ENCODE results near the gene ZGPAT. TPM values are rescaled to one million over a fixed set of nuclear protein-coding genes. Genes with fewer than 3 reads are reported as not detected.

Gene ZGPAT
- total and polyA plus RNA-seq, 10 of the 15 experiments (the other 5 are each of a cell fraction or from before 2014, with no cell fraction given) = 0.58 to 52.9 (median 18.0) TPM

DNA sequence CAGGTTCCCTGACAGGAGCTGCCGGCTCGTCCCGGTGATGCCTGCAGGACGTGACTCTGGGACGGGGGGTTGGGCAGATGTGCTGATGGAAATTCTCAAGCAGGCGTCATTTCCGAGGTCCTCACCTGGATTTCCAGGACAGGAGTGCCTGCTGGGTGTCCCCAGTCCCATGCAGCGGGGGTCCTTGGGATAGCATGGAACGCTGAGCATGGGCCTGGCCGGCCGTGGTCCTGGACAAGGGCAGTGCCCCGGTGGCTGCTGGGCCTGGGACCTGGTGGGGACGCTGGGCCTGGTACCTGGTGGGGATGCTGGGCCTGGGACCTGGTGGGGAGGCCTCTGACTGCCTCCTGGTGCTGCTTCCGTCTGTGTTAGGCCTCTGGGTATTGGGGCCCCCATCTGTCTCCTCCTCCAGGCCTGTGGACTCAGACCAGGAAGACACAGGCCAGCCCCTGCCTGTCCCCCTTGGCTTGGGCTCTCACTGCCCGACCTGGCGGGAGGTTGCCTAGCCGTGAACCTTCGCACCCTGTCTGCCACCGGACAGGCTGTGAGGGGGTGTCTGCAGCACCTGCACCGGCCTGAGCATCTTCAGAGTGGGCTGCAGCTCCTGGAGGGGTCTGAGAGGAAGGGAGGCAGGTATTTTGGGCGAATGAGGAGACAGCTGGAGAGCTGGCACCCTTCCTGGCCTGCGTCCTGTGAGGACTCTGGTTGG, 43.5 kb upstream of the ZGPAT start:
- DNase-seq (ENCODE audit: low read depth, low spot score) (no peak), ATAC-seq (no peak), FAIRE-seq (no peak)
- SMC1A ChIA-PET (ENCODE audit: uncharacterized antibody, unreplicated experiment) = no interaction called here
- H2AFZ ChIP-seq (ENCODE audit: control insufficient read depth, low read depth, low read length) = no peak overlapping the region
- POLR2A ChIA-PET = no interaction called here
- H3K27ac ChIP-seq (ENCODE audit: control insufficient read depth, insufficient read depth) = no peak overlapping the region
- 91% methylated on average over 22 of the region's 22 CpGs for WGBS (ENCODE audit: insufficient coverage, insufficient replicate concordance, low lambda C conversion rate, missing lambda C conversion rate)
- no peaks in the 10 kb centered on the region for H4K20me1 ChIP-seq (ENCODE audit: control insufficient read depth, insufficient read depth)
- CTCF ChIA-PET = no interaction called here
- no peaks in the 10 kb centered on the region for H3K9me3 ChIP-seq (replicated peaks; ENCODE audit: control insufficient read depth, insufficient read depth, low read length)
- no peak overlapping the region for H3K4me2 ChIP-seq (ENCODE audit: control insufficient read depth, insufficient read depth)
- H3K4me3 ChIP-seq = no peak overlapping the region
- TF ChIP-seq JUND (IDR thresholded peaks at IDR 0.05; ENCODE audit: low read depth, low read length) (no peak), NBN (IDR thresholded peaks at IDR 0.05) (no peak), KLF5 (IDR thresholded peaks at IDR 0.05; ENCODE audit: partially characterized antibody) (no peak), ZNF622 (IDR thresholded peaks at IDR 0.05) (no peak)
- no TSS peak for BruUV-seq (replicated peaks)
- H3K27me3 ChIP-seq (replicated peaks in 1 of 2; ENCODE audit: control insufficient read depth in 2 of 2, insufficient read depth in 2 of 2, low read length in 1 of 2) = no peaks in the 10 kb centered on the region
- intact Hi-C loops (cut with micrococcal nuclease; ENCODE audit: unreplicated experiment) = no loop called here
- peaks cover 2% of the 10 kb centered on the region for H3K79me2 ChIP-seq (ENCODE audit: control insufficient read depth, insufficient read depth, low read length)
- peaks cover 8 to 18% of the 10 kb centered on the region in 2 experiments; a peak in 3 of 4 replicates for H3K36me3 ChIP-seq (ENCODE audit: control insufficient read depth in 2 of 2, insufficient read depth in 2 of 2, low read length in 1 of 2)
- H3K4me1 ChIP-seq (ENCODE audit: control insufficient read depth, insufficient read depth, low read length) = peaks cover 6% of the 10 kb centered on the region
- RAD21 ChIA-PET (ENCODE audit: unreplicated experiment) = no interaction called here
- no peak overlapping the region for H3K9ac ChIP-seq (ENCODE audit: control insufficient read depth, insufficient read depth, low read length)
- in situ Hi-C loops (cut with MboI) = no loop called here

- RAD21 ChIA-PET (ENCODE audit: unreplicated experiment) = no interaction called here
- ATAC-seq (no peak), DNase-seq (ENCODE audit: low read depth, low spot score) (no peak), FAIRE-seq (no peak)
- H2AFZ ChIP-seq (ENCODE audit: control insufficient read depth, low read depth, low read length) = no peak overlapping the region
- SMC1A ChIA-PET (ENCODE audit: uncharacterized antibody, unreplicated experiment) = no interaction called here
- 77% methylated on average over 14 of the region's 18 CpGs for WGBS (ENCODE audit: insufficient coverage, insufficient replicate concordance, low lambda C conversion rate, missing lambda C conversion rate)
- no TSS peak for BruUV-seq (replicated peaks)
- H4K20me1 ChIP-seq (ENCODE audit: control insufficient read depth, insufficient read depth) = no peaks in the 10 kb centered on the region
- POLR2A ChIA-PET = no interaction called here
- H3K9ac ChIP-seq (ENCODE audit: control insufficient read depth, insufficient read depth, low read length) = no peak overlapping the region
- H3K4me2 ChIP-seq (ENCODE audit: control insufficient read depth, insufficient read depth) = no peak overlapping the region
- H3K27me3 ChIP-seq (replicated peaks in 1 of 2; ENCODE audit: control insufficient read depth in 2 of 2, insufficient read depth in 2 of 2, low read length in 1 of 2) = no peaks in the 10 kb centered on the region
- no peak overlapping the region for H3K27ac ChIP-seq (ENCODE audit: control insufficient read depth, insufficient read depth)
- TF ChIP-seq NFXL1 (IDR thresholded peaks at IDR 0.05; ENCODE audit: borderline replicate concordance) (peak; percentile 55; the same call in 1 of the 2 replicates), MTA3 (IDR thresholded peaks at IDR 0.05; ENCODE audit: borderline replicate concordance, low read length) (no peak)
- intact Hi-C loops (cut with micrococcal nuclease; ENCODE audit: unreplicated experiment) = no loop called here
- no peaks in the 10 kb centered on the region for H3K79me2 ChIP-seq (ENCODE audit: control insufficient read depth, insufficient read depth, low read length)
- H3K36me3 ChIP-seq (ENCODE audit: control insufficient read depth in 2 of 2, insufficient read depth in 2 of 2, low read length in 1 of 2) = peaks cover 8 to 18% of the 10 kb centered on the region in 2 experiments; a peak in 3 of 4 replicates
- in situ Hi-C loops (cut with MboI) = no loop called here
- H3K9me3 ChIP-seq (replicated peaks; ENCODE audit: control insufficient read depth, insufficient read depth, low read length) = no peaks in the 10 kb centered on the region
- no peaks in the 10 kb centered on the region for H3K4me1 ChIP-seq (ENCODE audit: control insufficient read depth, insufficient read depth, low read length)
- no peak overlapping the region for H3K4me3 ChIP-seq
- CTCF ChIA-PET = no interaction called here
Measured at GRCh38 chr20:63664861-63665594, 42.8 kb upstream of the ZGPAT start.

All from GM12878 (cell line).